ENCODE results near the gene RNF145.

DNA sequence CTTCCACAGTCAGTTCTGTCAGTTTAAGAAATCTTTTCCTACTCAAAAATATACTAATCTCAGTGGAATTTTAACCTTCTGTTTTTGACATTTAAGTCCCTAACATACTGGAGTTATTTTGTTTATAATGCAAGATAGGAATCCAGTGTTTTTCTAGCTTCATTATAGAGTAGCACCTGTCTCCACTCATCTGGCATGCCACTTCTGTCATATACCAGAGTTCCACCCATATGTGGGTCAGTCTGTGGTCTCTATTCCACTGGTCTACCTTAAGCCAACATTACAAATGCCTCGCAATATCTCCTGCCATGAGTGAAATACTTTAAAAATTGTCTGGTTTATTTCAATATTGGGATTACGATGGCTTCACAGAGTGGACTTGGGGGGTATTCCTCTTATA lies 42.9 kb downstream of the RNF145 start:
- TF ChIP-seq POLR2A (IDR thresholded peaks at IDR 0.05; ENCODE audit: low read length): no peak
- no peak for TF ChIP-seq GATA1 (IDR thresholded peaks at IDR 0.05; ENCODE audit: low read depth, low read length)
